ENCODE measurements around the gene HORMAD2. TPM values are rescaled to one million over a fixed set of nuclear protein-coding genes. Genes with fewer than 3 reads are reported as not detected.
"Not testable (repeated sequence)": the region's sequence is repeated elsewhere in the genome, so short reads cannot be mapped to it uniquely, and the experiment has no call there.

HORMAD2 gene
- total RNA-seq, 1 donor from 2014 or later, result not detected

- no peak for ATAC-seq
- intact Hi-C loops (cut with micrococcal nuclease), result no loop called here
- no peak for DNase-seq
Observed at GRCh38 chr22:30092686-30093085, 12.4 kb downstream of the HORMAD2 start.

- ATAC-seq (no peak), DNase-seq (no peak)
- intact Hi-C loops (cut with micrococcal nuclease), result no loop called here
Observed at GRCh38 chr22:30094804-30095203, 14.5 kb downstream of the HORMAD2 start.

GRCh38 chr22:30097861-30098260 is 17.6 kb downstream of the HORMAD2 start:
- intact Hi-C loops (cut with micrococcal nuclease), result no loop called here
- ATAC-seq (no peak), DNase-seq (no peak)

- DNase-seq; intact Hi-C loops (cut with micrococcal nuclease); ATAC-seq: not testable (repeated sequence)
Observed at GRCh38 chr22:30100770-30101169, 20.5 kb downstream of the HORMAD2 start.

- intact Hi-C loops (cut with micrococcal nuclease), result no loop called here
- DNase-seq, result no peak
- no peak for ATAC-seq
Observed at GRCh38 chr22:30104501-30105156, 24.4 kb downstream of the HORMAD2 start.

GRCh38 chr22:30105483-30105882 is 25.2 kb downstream of the HORMAD2 start:
- DNase-seq (no peak), ATAC-seq (no peak)
- intact Hi-C loops (cut with micrococcal nuclease), result no loop called here

- intact Hi-C loops (cut with micrococcal nuclease), result no loop called here
- DNase-seq (no peak), ATAC-seq (no peak)
Observed at GRCh38 chr22:30113494-30113893, 33.2 kb downstream of the HORMAD2 start.

- intact Hi-C loops (cut with micrococcal nuclease), result no loop called here
- ATAC-seq, result no peak
- DNase-seq, result no peak
Observed at GRCh38 chr22:30114361-30114760, 34.1 kb downstream of the HORMAD2 start.

- intact Hi-C loops (cut with micrococcal nuclease), result no loop called here
- DNase-seq (no peak), ATAC-seq (no peak)
Observed at GRCh38 chr22:30115705-30116104, 35.4 kb downstream of the HORMAD2 start.

GRCh38 chr22:30116362-30117117 is 36.3 kb downstream of the HORMAD2 start:
- ATAC-seq, result no peak
- intact Hi-C loops (cut with micrococcal nuclease), result no loop called here
- DNase-seq, result no peak

GRCh38 chr22:30117256-30117655 is 37.0 kb downstream of the HORMAD2 start:
- no peak for DNase-seq

GRCh38 chr22:30118291-30118690 is 38.0 kb downstream of the HORMAD2 start:
- no peak for DNase-seq
- intact Hi-C loops (cut with micrococcal nuclease), result no loop called here
- no peak for ATAC-seq

More at GRCh38 chr22:30117256-30117655, 37.0 kb downstream of the HORMAD2 start:
- ATAC-seq, result no peak
- intact Hi-C loops (cut with micrococcal nuclease), result no loop called here

- intact Hi-C loops (cut with micrococcal nuclease), result no loop called here
- DNase-seq (no peak), ATAC-seq (no peak)
Observed at GRCh38 chr22:30121960-30122359, 41.7 kb downstream of the HORMAD2 start.

- no peak for DNase-seq
- intact Hi-C loops (cut with micrococcal nuclease), result no loop called here
- no peak for ATAC-seq
Observed at GRCh38 chr22:30123463-30123862, 43.2 kb downstream of the HORMAD2 start.

GRCh38 chr22:30127749-30128166 is 47.5 kb downstream of the HORMAD2 start:
- no peak for DNase-seq
- ATAC-seq, result no peak
- intact Hi-C loops (cut with micrococcal nuclease), result loop anchor here (5.0 kb wide), 1 partner anchor 390 kb away; no protein-coding TSS in a partner anchor

- intact Hi-C loops (cut with micrococcal nuclease), result loop anchor here (5.0 kb wide), 1 partner anchor 389 kb away; no protein-coding TSS in a partner anchor
- ATAC-seq (no peak), DNase-seq (no peak)
Observed at GRCh38 chr22:30128511-30128910, 48.2 kb downstream of the HORMAD2 start.

GRCh38 chr22:30129636-30130035 is 49.4 kb downstream of the HORMAD2 start:
- ATAC-seq (no peak), DNase-seq (no peak)
- intact Hi-C loops (cut with micrococcal nuclease), result loop anchor here (5.0 kb wide), 1 partner anchor 388 kb away; no protein-coding TSS in a partner anchor

- no peak for ATAC-seq
- intact Hi-C loops (cut with micrococcal nuclease), result no loop called here
- no peak for DNase-seq
Observed at GRCh38 chr22:30132290-30132996, 52.2 kb downstream of the HORMAD2 start.

- DNase-seq (no peak), ATAC-seq (no peak)
- intact Hi-C loops (cut with micrococcal nuclease), result no loop called here
Observed at GRCh38 chr22:30140414-30140813, 60.1 kb downstream of the HORMAD2 start.

GRCh38 chr22:30143265-30143664 is 63.0 kb downstream of the HORMAD2 start:
- intact Hi-C loops (cut with micrococcal nuclease), result no loop called here
- no peak for ATAC-seq

More at GRCh38 chr22:30143265-30143664, 63.0 kb downstream of the HORMAD2 start:
- DNase-seq, result no peak

Data from left ventricle myocardium superior (tissue), 1 donor.